ENCODE data around the gene PRLR. TPM values are rescaled to one million over a fixed set of nuclear protein-coding genes. Genes with fewer than 3 reads are reported as not detected.

Gene PRLR
- total RNA-seq, 2 donors from 2014 or later: 4.1 to 6.5 TPM

- Histone ChIP-seq H3K9me3 (ENCODE audit: control insufficient read depth, low read length) (peaks cover 16% of the 10 kb centered on the region), H3K4me1 (ENCODE audit: control insufficient read depth, insufficient read depth, low read length) (peaks cover 2% of the 10 kb centered on the region), H3K36me3 (ENCODE audit: control insufficient read depth, insufficient read depth, low read length) (no peaks in the 10 kb centered on the region), H3K27ac (ENCODE audit: low read depth, low read length) (no peak overlapping the region), H3K27me3 (ENCODE audit: control insufficient read depth, insufficient read depth, low read length, poor library complexity, severe bottlenecking) (no peaks in the 10 kb centered on the region), H3K9ac (ENCODE audit: extremely low read depth, low read length, poor library complexity, severe bottlenecking) (no peak overlapping the region), H3K4me3 (ENCODE audit: low read length) (no peak overlapping the region)
- H3K4me1 Mint-ChIP-seq: peaks cover 8% of the 10 kb centered on the region
- H3K36me3 Mint-ChIP-seq (ENCODE audit: low read depth): no peaks in the 10 kb centered on the region
- TF ChIP-seq, protein P1, sequence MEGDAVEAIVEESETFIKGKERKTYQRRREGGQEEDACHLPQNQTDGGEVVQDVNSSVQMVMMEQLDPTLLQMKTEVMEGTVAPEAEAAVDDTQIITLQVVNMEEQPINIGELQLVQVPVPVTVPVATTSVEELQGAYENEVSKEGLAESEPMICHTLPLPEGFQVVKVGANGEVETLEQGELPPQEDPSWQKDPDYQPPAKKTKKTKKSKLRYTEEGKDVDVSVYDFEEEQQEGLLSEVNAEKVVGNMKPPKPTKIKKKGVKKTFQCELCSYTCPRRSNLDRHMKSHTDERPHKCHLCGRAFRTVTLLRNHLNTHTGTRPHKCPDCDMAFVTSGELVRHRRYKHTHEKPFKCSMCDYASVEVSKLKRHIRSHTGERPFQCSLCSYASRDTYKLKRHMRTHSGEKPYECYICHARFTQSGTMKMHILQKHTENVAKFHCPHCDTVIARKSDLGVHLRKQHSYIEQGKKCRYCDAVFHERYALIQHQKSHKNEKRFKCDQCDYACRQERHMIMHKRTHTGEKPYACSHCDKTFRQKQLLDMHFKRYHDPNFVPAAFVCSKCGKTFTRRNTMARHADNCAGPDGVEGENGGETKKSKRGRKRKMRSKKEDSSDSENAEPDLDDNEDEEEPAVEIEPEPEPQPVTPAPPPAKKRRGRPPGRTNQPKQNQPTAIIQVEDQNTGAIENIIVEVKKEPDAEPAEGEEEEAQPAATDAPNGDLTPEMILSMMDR (conservative IDR thresholded peaks at IDR 0.05): no peak
- WGBS, 2 experiments (ENCODE audit: insufficient coverage in 1 of 2, insufficient read length in 1 of 2): 96 to 100% methylated on average over 1 of the region's 1 CpG
- no peak overlapping the region for H3K4me3 Mint-ChIP-seq
- peaks cover 3% of the 10 kb centered on the region for H3K9me3 Mint-ChIP-seq
- peaks cover 11% of the 10 kb centered on the region for H3K27me3 Mint-ChIP-seq (ENCODE audit: insufficient read depth)
- no peak for DNase-seq
- no peak overlapping the region for H3K27ac Mint-ChIP-seq
These were observed 225.5 kb downstream of the PRLR start for GRCh38 chr5:35004771-35005170.

GRCh38 chr5:35004200-35004599, 226.1 kb downstream of the PRLR start:
- Histone ChIP-seq H3K27ac (ENCODE audit: low read depth, low read length) (no peak overlapping the region), H3K4me1 (ENCODE audit: control insufficient read depth, insufficient read depth, low read length) (peaks cover 2% of the 10 kb centered on the region), H3K9ac (ENCODE audit: extremely low read depth, low read length, poor library complexity, severe bottlenecking) (no peak overlapping the region), H3K27me3 (ENCODE audit: control insufficient read depth, insufficient read depth, low read length, poor library complexity, severe bottlenecking) (no peaks in the 10 kb centered on the region), H3K4me3 (ENCODE audit: low read length) (no peak overlapping the region), H3K9me3 (ENCODE audit: control insufficient read depth, low read length) (peaks cover 16% of the 10 kb centered on the region), H3K36me3 (ENCODE audit: control insufficient read depth, insufficient read depth, low read length) (no peaks in the 10 kb centered on the region)
- H3K9me3 Mint-ChIP-seq: peaks cover 3% of the 10 kb centered on the region
- peak; percentile 57 for DNase-seq
- WGBS, 2 experiments (ENCODE audit: insufficient coverage in 1 of 2, insufficient read length in 1 of 2): 71 to 79% methylated on average over 5 of the region's 5 CpGs
- no peak overlapping the region for H3K27ac Mint-ChIP-seq
- no peaks in the 10 kb centered on the region for H3K36me3 Mint-ChIP-seq (ENCODE audit: low read depth)
- H3K4me1 Mint-ChIP-seq: peaks cover 4% of the 10 kb centered on the region
- TF ChIP-seq, protein P1 (conservative IDR thresholded peaks at IDR 0.05): no peak
- H3K27me3 Mint-ChIP-seq (ENCODE audit: insufficient read depth): peaks cover 11% of the 10 kb centered on the region
- H3K4me3 Mint-ChIP-seq: no peak overlapping the region

DNA sequence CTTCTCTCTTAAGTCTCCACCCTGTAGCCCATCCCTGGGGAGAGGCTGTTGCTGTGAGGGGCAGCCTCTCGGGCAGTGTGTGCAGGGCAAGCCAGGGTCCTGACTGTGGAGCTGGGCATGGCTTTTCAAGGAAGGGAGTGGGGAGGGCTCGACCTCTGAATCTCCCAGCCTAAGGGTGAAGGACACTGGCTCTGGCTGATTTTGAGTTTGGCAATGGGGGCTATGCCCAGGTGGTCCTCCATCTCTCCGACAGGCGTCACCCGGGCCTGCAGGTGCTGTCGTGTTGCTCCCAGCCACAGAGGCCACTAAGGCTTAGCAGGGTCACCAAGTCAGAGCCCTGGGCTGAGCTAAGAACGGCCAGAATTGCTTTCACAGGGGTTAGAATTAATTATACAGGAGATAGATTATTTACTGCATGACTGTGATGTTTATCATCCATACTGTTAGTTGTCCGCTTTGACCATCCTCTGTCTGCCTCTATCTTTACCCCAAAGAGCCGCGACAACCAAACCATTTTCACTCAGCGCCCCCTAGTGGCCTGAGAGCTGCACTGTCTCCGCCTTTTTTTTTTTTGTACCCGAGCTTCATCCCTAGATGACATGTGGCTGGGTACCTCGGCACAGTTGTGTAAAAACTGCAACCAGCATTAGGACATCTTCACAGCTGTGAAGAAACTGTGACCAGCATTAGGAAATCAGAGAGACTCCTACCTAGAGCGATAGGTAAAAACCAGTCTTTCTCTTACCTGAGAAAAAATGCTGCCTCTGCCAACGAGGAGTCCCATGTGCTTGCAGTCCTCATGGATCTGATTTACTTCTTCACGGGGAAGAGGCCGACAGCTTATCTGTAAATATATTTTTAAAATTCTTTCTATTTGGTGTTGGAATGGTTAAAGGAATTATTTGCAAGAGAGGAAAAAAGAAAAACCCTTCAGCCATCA, 227.0 kb downstream of the PRLR start:
- H3K4me3 Mint-ChIP-seq: no peak overlapping the region
- Histone ChIP-seq H3K27ac (ENCODE audit: low read depth, low read length) (no peak overlapping the region), H3K4me3 (ENCODE audit: low read length) (no peak overlapping the region), H3K9ac (ENCODE audit: extremely low read depth, low read length, poor library complexity, severe bottlenecking) (no peak overlapping the region), H3K4me1 (ENCODE audit: control insufficient read depth, insufficient read depth, low read length) (no peaks in the 10 kb centered on the region), H3K36me3 (ENCODE audit: control insufficient read depth, insufficient read depth, low read length) (no peaks in the 10 kb centered on the region), H3K9me3 (ENCODE audit: control insufficient read depth, low read length) (peaks cover 16% of the 10 kb centered on the region), H3K27me3 (ENCODE audit: control insufficient read depth, insufficient read depth, low read length, poor library complexity, severe bottlenecking) (no peaks in the 10 kb centered on the region)
- 43 to 56% methylated on average over 8 to 18 of the region's 18 CpGs for WGBS, 2 experiments (ENCODE audit: insufficient coverage in 1 of 2, insufficient read length in 1 of 2)
- no peak overlapping the region for H3K27ac Mint-ChIP-seq
- H3K4me1 Mint-ChIP-seq: no peaks in the 10 kb centered on the region
- no peaks in the 10 kb centered on the region for H3K36me3 Mint-ChIP-seq (ENCODE audit: low read depth)
- DNase-seq: peak; percentile 91
- TF ChIP-seq, protein P1 (conservative IDR thresholded peaks at IDR 0.05): peak; percentile 96
- peaks cover 3% of the 10 kb centered on the region for H3K9me3 Mint-ChIP-seq
- H3K27me3 Mint-ChIP-seq (ENCODE audit: insufficient read depth): peaks cover 11% of the 10 kb centered on the region

Data from endodermal cell (in vitro differentiated cells).